Activated gamma-delta T cell (primary cell): ENCODE results near the gene CAMK2B.
A peak's percentile ranks its signal among the peaks of the same experiment; 100 is the strongest.

Source experiments
- DNase-seq: peaks from one replicate; lab custom pipeline; 2025; lab: John Stamatoyannopoulos, UW

The CAMK2B gene

DNA sequence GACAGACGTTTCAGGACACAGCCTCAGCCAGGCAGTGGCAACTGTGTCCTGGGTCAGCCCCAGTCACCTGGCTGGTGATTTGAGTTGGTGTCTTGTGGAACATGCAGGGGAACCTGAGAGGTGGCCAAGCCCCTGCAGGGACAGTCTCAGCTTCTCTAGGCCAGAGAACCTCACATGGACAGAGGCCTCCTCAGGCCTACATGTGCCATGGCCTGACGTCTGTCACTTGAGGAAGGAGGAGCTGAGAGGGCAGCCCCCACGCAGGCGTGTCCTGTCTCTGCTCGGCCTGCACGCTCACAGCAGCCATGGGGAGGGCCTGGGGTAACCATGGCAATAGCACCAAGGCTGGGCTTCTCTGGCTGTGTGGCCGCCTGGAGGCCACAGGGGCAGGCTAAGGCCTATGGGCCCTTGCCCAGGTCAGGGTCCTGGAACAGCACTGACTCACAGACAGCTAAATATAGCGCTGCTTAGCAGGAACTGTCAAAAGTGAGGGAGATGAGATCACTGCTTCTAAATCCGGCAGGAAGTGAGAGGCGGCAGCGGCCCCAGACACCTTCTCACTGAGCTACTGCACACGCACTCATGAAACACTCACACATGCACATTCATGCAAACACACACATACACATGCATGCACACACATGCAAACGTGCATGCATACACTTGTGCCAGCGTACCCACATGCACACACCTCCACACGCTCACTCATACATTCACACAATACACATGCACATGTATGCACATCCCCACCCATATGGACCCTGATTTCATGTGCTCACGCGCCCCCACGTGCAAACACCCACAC is 67.6 kb downstream of the CAMK2B start:
- DNase-seq = peak; percentile 36

GRCh38 chr7:44257213-44257612 is 68.2 kb downstream of the CAMK2B start:
- DNase-seq = no peak

GRCh38 chr7:44256459-44256858 is 68.9 kb downstream of the CAMK2B start:
- DNase-seq = no peak

DNA sequence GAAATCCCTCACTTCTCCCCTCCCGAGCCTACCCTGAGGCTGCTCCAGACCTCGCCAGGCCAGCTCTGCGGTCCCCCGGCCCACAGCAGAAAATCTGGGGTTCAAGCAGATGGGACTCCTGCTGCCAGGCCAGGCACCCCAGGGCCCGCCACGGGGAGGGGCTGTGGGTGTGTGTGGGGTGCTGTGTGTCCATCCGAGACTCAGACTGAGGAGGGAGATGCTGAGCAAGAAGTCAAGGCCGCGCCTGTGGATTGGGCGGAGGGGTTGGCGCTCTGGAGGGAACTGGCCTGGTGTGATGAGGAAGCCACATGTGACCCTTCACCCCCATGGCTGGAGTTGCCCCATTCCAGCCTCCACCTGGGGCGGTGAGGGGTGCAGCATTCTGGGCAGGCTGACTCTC is 73.5 kb downstream of the CAMK2B start:
- DNase-seq = no peak

DNA sequence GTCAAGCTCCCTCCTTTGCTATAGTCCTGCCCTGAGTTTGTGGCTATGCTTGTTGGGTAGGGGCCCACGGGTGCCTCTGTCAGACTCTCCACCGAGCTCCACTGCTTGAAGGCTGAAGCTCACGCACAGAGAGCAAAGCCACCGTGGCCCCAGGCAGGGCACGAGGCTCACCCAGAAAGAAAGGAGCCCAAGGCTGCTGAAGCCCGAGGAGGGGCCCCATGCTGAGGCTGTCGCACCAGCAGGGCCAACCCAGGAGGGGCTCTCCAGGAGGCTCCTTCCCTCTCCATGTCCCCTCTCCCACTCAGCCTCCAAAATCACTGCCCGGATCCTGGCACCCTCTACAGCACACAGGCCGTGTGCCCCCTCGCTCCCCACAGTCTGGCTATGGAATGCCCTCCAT is 74.1 kb downstream of the CAMK2B start:
- no peak for DNase-seq

GRCh38 chr7:44249639-44250234 is 75.7 kb downstream of the CAMK2B start:
- DNase-seq = no peak

GRCh38 chr7:44247868-44248651 is 77.3 kb downstream of the CAMK2B start:
- no peak for DNase-seq

- DNase-seq = no peak
Measured at GRCh38 chr7:44246396-44247113, 78.8 kb downstream of the CAMK2B start.

- no peak for DNase-seq
Measured at GRCh38 chr7:44244282-44244681, 81.1 kb downstream of the CAMK2B start.

DNA sequence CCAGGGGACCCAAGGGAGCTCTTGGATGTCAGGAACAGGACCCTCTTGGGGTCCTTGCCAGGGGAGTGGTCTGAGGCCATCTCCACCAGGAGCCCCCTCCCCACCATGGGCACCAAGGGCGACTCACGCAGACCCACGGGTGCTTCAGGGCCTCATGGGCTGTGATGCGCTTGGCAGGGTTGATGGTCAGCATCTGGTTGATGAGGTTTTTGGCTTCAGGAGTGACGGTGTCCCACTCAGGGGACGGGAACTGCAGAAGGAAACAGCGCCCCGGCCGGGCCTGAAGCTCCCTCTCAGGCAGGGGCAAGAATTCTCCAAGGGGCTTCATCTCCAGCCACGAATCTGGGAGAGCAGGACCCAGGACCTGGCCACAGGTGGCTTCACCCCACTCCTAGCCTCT is 83.3 kb downstream of the CAMK2B start:
- no peak for DNase-seq

DNA sequence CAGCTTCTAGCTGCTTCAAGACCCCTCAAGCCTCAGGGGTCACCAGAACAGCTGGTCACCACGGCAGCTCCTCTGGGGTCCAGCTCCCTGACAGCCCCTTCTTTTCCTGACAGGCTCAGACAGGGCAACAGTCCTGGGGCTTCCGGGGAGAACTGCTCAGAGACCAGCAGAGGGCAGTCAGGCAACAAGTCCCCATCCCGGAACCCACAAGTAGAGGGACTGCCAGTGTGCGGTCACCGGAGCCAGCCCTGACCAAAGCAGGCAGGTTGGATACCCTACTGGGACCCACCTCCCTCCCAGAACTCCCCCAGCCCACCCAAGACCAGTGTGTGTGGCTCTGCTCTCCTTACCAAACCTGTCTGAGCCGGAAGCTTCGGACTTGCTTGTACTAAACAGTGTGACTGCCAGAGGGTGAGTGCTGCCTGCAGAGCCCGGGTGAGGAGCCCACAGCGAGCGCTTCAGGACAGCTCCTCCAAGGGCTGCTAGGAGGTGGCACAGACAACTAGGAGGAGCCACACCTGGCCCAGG is 84.3 kb downstream of the CAMK2B start:
- no peak for DNase-seq

- DNase-seq = no peak
Measured at GRCh38 chr7:44240376-44240775, 85.0 kb downstream of the CAMK2B start.

DNA sequence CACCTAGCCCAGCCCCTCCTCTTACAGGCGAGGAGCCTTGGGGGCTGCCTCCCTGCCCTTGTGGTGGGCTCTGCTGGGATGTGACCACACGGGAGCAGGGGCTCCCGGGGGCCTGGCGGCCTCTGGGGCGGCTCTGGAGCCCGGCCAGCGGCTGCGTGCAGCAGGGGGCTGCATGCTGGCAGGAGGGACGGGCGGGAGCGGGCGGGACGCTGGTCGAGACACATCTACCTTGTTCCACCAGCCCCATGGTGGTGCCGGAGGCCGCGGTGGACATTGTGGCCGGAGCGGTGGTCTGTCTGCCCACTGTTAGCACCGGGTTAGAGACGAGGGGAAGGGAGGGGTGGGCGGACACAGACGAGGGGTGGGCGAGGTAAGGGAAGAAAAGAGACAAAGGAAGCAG is 86.0 kb downstream of the CAMK2B start:
- DNase-seq = no peak

- DNase-seq = no peak
Measured at GRCh38 chr7:44238116-44238695, 87.2 kb downstream of the CAMK2B start.

DNA sequence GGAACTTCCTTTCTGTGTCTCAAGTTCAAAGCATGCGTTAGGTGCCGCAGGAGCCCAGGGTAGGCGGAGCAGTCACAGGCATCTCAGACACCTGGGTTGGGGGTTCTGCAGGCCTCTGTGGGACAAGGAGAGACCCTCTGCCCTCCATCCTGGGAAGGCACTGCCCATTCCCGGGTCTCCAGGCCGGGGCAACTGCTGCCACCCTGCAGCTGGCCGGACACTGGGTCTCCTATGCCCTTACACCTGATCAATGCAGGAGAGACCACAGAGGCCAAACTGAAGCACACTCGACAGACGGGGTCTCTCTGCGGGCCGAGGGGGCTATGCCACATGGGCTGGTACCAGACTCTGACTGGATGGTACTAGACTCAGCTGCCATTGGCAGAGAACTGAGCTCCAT is 87.7 kb downstream of the CAMK2B start:
- DNase-seq = no peak

DNA sequence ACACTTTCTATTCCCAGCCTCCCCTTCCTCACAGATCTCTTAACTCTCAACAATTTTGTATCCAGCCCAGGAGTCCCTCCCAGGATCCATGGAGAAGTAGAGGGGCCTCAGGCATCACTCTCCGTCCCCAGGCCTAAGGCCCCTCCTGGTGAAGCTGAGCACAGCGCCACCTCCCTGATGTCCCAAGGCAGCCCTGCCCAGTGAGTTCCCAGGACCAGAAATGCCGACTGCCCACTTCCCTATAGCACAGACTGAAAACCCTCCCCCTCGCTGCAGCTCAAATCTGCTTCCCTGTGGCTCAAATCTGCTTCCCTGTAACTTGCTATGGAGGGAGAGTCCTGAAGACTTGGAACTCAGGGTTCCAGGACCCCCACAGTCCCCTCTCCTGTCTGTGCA is 89.1 kb downstream of the CAMK2B start:
- no peak for DNase-seq

DNA sequence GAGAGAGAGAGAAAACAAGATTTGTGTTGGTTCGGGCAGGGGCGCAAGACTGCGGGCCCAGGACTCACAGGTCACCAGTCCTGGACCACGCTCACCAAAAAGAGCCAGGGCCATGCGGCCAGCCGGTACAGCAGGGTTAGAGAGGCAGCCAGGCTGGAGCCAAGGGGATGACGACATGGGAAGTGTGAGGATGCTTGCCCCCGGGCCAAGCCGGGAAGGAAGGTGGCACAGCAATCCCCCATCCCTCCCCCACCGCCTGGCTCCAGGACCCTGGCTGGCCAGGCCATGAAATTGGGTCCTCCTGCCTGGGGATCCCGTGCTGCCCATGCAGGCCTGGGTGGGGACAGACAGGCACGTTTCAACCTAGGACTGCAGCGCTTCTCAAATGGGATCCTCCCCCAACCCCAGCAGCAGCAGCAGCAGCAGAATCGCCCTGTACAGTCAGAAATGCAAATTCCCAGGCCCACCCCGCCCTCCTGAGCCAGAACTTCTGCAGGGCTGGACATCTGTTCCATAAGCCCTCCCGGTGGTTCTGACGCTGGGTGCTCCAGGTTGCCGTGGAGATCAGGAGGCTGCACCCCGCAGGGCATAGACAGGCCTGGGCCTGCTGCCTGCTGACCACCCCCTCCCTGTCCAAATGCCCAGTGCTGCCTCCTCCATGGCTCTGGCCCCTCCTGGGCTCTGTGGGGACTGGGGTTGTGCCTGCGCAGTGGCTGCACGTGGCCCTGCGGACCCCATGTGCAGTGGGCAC is 89.6 kb downstream of the CAMK2B start:
- DNase-seq = no peak

DNA sequence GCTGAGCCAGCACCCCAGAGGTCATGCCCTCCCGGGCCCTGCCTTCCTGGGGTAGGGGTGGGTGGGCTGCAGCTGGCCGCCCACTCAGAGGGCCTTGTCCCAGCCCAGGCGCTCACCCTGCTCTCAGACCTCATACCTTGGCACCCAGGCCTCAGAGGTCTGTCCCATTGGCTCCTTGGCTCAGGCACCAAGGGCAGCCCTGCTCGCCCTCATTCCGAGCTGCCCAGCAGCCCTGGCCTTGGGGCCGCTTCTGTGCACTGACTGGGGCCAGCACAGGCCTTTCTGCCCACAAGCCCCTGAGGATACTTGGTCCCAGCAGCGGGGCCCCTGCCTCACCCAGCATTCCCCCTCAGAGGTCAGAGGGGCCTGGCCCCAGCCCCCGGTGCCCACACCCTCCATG is 90.3 kb downstream of the CAMK2B start:
- DNase-seq = no peak

DNA sequence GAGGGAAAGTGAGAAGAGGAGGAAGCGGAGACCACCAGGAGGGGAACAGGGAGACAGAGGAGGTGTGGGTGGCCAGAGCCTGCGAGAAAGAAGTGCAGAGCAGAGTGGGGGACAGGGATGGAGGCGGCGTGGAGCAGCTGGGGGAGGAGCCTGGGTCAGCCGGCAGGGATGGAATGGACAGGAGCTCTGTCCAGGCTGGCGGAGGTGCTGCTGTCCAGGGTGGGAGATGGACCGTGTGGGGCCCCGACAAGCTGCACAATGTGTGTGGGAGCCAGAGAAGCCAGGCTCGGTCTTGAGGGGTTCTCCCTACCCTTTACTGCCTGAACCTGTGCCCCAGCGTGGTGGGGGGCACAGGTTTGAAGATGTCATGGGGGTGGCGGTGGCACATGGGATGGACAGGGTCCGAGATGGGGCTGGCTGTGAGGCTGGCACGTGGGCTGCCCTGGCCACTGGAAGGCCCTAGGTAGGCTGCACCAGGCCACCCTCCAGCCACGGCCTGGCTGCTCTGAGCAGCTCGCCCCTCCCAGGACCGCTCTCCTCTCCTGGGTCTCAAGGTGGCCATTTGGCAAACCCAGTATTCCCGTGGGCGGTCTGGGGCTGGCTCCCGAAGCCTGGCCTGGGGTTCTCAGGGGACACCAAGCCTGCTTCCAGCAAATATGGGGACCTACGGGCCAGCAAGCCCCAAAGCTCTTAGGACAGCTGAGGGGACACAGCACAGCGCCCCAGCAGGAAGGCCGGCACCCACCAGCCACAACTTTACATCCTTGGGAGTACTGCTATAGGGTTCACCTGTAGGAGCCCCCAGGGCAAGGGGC is 92.3 kb downstream of the CAMK2B start:
- DNase-seq = no peak

DNA sequence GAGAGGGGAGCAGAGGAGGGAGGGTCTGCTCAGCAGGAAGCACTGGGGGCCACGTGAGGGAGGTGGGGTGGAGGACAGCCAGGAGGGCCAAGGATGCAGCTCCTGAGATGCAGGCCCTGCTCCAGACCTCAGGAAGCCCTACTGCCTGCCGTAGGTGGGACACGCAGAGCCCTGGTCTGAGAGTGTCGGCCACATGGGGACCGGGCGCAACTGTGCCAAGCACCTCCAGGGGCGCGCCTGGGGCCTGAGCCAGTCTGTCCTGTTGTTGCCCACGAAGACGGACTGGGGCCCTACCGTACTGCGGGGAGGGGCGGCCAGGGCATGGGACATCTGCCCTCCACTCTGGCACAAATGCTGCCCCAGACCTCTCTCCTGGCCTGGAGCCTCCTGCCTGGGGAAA is 93.0 kb downstream of the CAMK2B start:
- DNase-seq = no peak
